ENCODE results near the gene TAF6. TPM values are rescaled to one million over a fixed set of nuclear protein-coding genes. Genes with fewer than 3 reads are reported as not detected.
A peak's percentile ranks its signal among the peaks of the same experiment; 100 is the strongest.

The TAF6 gene
- total RNA-seq (10 to 100 TPM; 44.1 to 73.5 (median 61.3) TPM), total RNA-seq (14.2 to 81.3 (median 38.5) reads per million in 29 experiments)
- 42.1 TPM for total RNA-seq (2013)

GRCh38 chr7:100119072-100119969 lies at the start of gene TAF6, which contains the start of gene CNPY4:
TSS of gene TAF6 (minus strand) at chr7:100119358. CDS start at chr7:100114209, 5,149 bp downstream.
TSS of gene CNPY4 (plus strand) at chr7:100119634. CDS start at chr7:100119745, 111 bp downstream.
- WGBS (ENCODE audit: insufficient coverage) = 0% methylated on average over 35 of the region's 49 CpGs
- no peaks in the 10 kb centered on the region for H3K9me3 Mint-ChIP-seq

GRCh38 chr7:100167912-100168323 lies 48.8 kb upstream of the TAF6 start:
- peak overlapping the region; percentile 65 for H3K27ac ChIP-seq (ENCODE audit: low read length)
- Mint-ChIP-seq H3K27me3 (peaks cover 0 to 22% of the 10 kb centered on the region in 2 donors), H3K27ac (peak overlapping the region; percentile 98), H3K4me3 (peak overlapping the region; percentile 80 to 87 (median 86)), H3K4me1 (peaks cover 69 to 79% (median 77%) of the 10 kb centered on the region in 3 donors), H3K9me3 (no peaks in the 10 kb centered on the region), H3K36me3 (no peaks in the 10 kb centered on the region)
- ATAC-seq (replicated peaks in 1 of 4) = no peak
- no peak for DNase-seq
- peaks cover 57 to 87% of the 10 kb centered on the region in 2 experiments for H3K4me1 ChIP-seq (ENCODE audit: control insufficient read depth in 1 of 2, extremely low read depth in 1 of 2, insufficient read depth in 2 of 2, low read length in 2 of 2)
- ChIA-PET POLR2A (no interaction called here), CTCF (interaction anchor here in 1 of 2 donors (1.0 kb wide), 1 partner anchor 19 kb away, joined by 5 read pairs; the partner anchor contains the start of gene LAMTOR4)
- peaks cover 0 to 48% of the 10 kb centered on the region in 2 experiments for H3K27me3 ChIP-seq (replicated peaks in 1 of 2; ENCODE audit: control insufficient read depth in 2 of 2, extremely low read depth in 1 of 2, insufficient read depth in 2 of 2, low read length in 1 of 2)
- H3K4me3 ChIP-seq (ENCODE audit: control insufficient read depth in 1 of 2, extremely low read depth in 1 of 2, low read length in 1 of 2) = peak overlapping the region; percentile 49 to 51
- WGBS (ENCODE audit: insufficient coverage) = 25% methylated on average over 10 of the region's 11 CpGs
- H3K36me3 ChIP-seq (ENCODE audit: control insufficient read depth in 2 of 2, extremely low read depth in 1 of 2, insufficient read depth in 1 of 2, low read length in 1 of 2) = no peaks in the 10 kb centered on the region
- no peaks in the 10 kb centered on the region for H3K9me3 ChIP-seq

More at GRCh38 chr7:100119072-100119969, at the start of gene TAF6, which contains the start of gene CNPY4:
- peaks cover 9 to 29% of the 10 kb centered on the region in 2 experiments for H3K4me1 ChIP-seq (ENCODE audit: control insufficient read depth in 1 of 2, extremely low read depth in 1 of 2, insufficient read depth in 2 of 2, low read length in 2 of 2)
- ChIA-PET POLR2A (interaction anchor here in 1 of 2 donors (1.2 kb wide), 1 partner anchor 18 kb away, joined by 4 read pairs; the partner anchor contains the start of genes AP4M1 and MCM7), CTCF (interaction anchor here in 1 of 2 donors (0.6 to 1.8 kb wide), 8 partner anchors 12 to 1075 kb away, joined by 3 to 9 read pairs (median 4); partner anchors contain the start of genes AP4M1, MCM7 and TRIM4)
- ATAC-seq (replicated peaks in 1 of 4) = peak; percentile 72 to 79 (median 77)
- Mint-ChIP-seq H3K4me3 (peak within 1 kb of the TSS; percentile 86 to 98 (median 96)), H3K27ac (peak within 1 kb of the TSS; percentile 99), H3K36me3 (peaks cover 8% of the 10 kb centered on the region), H3K4me1 (peaks cover 29 to 37% (median 29%) of the 10 kb centered on the region in 3 donors), H3K27me3 (no peaks in the 10 kb centered on the region)
- H3K27ac ChIP-seq (ENCODE audit: low read length) = peak within 1 kb of the TSS; percentile 98
- no peaks in the 10 kb centered on the region for H3K27me3 ChIP-seq (replicated peaks in 1 of 2; ENCODE audit: control insufficient read depth in 2 of 2, extremely low read depth in 1 of 2, insufficient read depth in 2 of 2, low read length in 1 of 2)
- peaks cover 0 to 12% of the 10 kb centered on the region in 2 donors for H3K36me3 ChIP-seq (ENCODE audit: control insufficient read depth in 2 of 2, extremely low read depth in 1 of 2, insufficient read depth in 1 of 2, low read length in 1 of 2)
- H3K4me3 ChIP-seq (ENCODE audit: control insufficient read depth in 1 of 2, extremely low read depth in 1 of 2, low read length in 1 of 2) = peak within 1 kb of the TSS; percentile 92 to 98
- H3K9me3 ChIP-seq = no peaks in the 10 kb centered on the region
- DNase-seq = peak; percentile 86 to 97 (median 93)

- Mint-ChIP-seq H3K9me3 (no peaks in the 10 kb centered on the region), H3K4me1 (peaks cover 73 to 86% (median 82%) of the 10 kb centered on the region in 3 donors), H3K4me3 (peak overlapping the region; percentile 80 to 87 (median 86)), H3K27ac (peak overlapping the region; percentile 98), H3K36me3 (no peaks in the 10 kb centered on the region), H3K27me3 (peaks cover 0 to 22% of the 10 kb centered on the region in 2 donors)
- 49% methylated on average over 6 of the region's 14 CpGs for WGBS (ENCODE audit: insufficient coverage)
- Histone ChIP-seq H3K4me1 (ENCODE audit: control insufficient read depth in 1 of 2, extremely low read depth in 1 of 2, insufficient read depth in 2 of 2, low read length in 2 of 2) (peaks cover 61 to 93% of the 10 kb centered on the region in 2 experiments), H3K4me3 (ENCODE audit: control insufficient read depth in 1 of 2, extremely low read depth in 1 of 2, low read length in 1 of 2) (peak overlapping the region; percentile 49 to 51), H3K36me3 (ENCODE audit: control insufficient read depth in 2 of 2, extremely low read depth in 1 of 2, insufficient read depth in 1 of 2, low read length in 1 of 2) (no peaks in the 10 kb centered on the region), H3K9me3 (no peaks in the 10 kb centered on the region), H3K27ac (ENCODE audit: low read length) (peak overlapping the region; percentile 65), H3K27me3 (replicated peaks in 1 of 2; ENCODE audit: control insufficient read depth in 2 of 2, extremely low read depth in 1 of 2, insufficient read depth in 2 of 2, low read length in 1 of 2) (peaks cover 0 to 48% of the 10 kb centered on the region in 2 experiments)
- ATAC-seq (replicated peaks in 1 of 4) (no peak), DNase-seq (no peak)
- POLR2A ChIA-PET = interaction anchor here (0.5 to 1.4 kb wide), 2 partner anchors 10 to 20 kb away, joined by 5 to 7 read pairs; no protein-coding TSS in a partner anchor
- CTCF ChIA-PET = interaction anchor here in 1 of 2 donors (0.5 to 1.6 kb wide), 4 partner anchors 17 to 136 kb away, joined by 3 to 5 read pairs (median 4); no protein-coding TSS in a partner anchor
Observed at GRCh38 chr7:100166970-100167911, 48.1 kb upstream of the TAF6 start.

GRCh38 chr7:100166317-100166940 lies 47.3 kb upstream of the TAF6 start:
- peak overlapping the region; percentile 65 for H3K27ac ChIP-seq (ENCODE audit: low read length)
- peak in 16 of 35 experiments; percentile 27 to 60 (median 42) for DNase-seq
- no peaks in the 10 kb centered on the region for H3K36me3 Mint-ChIP-seq
- peak overlapping the region; percentile 10 to 49 for H3K4me3 ChIP-seq (ENCODE audit: control insufficient read depth in 1 of 2, extremely low read depth in 1 of 2, low read length in 1 of 2)
- H3K4me1 ChIP-seq (ENCODE audit: control insufficient read depth in 1 of 2, extremely low read depth in 1 of 2, insufficient read depth in 2 of 2, low read length in 2 of 2) = peaks cover 64 to 88% of the 10 kb centered on the region in 2 experiments
- no peaks in the 10 kb centered on the region for H3K9me3 Mint-ChIP-seq
- ATAC-seq (replicated peaks in 1 of 4) = peak; percentile 63 to 73 (median 67)
- H3K27ac Mint-ChIP-seq = peak overlapping the region; percentile 98
- peak overlapping the region; percentile 80 to 87 (median 86) for H3K4me3 Mint-ChIP-seq
- H3K27me3 Mint-ChIP-seq = peaks cover 0 to 20% of the 10 kb centered on the region in 2 donors
- H3K4me1 Mint-ChIP-seq = peaks cover 73 to 85% (median 85%) of the 10 kb centered on the region in 3 donors
- peaks cover 0 to 45% of the 10 kb centered on the region in 2 experiments for H3K27me3 ChIP-seq (replicated peaks in 1 of 2; ENCODE audit: control insufficient read depth in 2 of 2, extremely low read depth in 1 of 2, insufficient read depth in 2 of 2, low read length in 1 of 2)
- 51% methylated on average over 10 of the region's 16 CpGs for WGBS (ENCODE audit: insufficient coverage)
- POLR2A ChIA-PET = interaction anchor here (0.5 to 1.4 kb wide), 3 partner anchors 10 to 27 kb away, joined by 5 to 7 read pairs (median 5); no protein-coding TSS in a partner anchor
- CTCF ChIA-PET = interaction anchor here in 1 of 2 donors (0.5 to 1.6 kb wide), 4 partner anchors 16 to 135 kb away, joined by 3 to 5 read pairs (median 4); no protein-coding TSS in a partner anchor
- H3K36me3 ChIP-seq (ENCODE audit: control insufficient read depth in 2 of 2, extremely low read depth in 1 of 2, insufficient read depth in 1 of 2, low read length in 1 of 2) = no peaks in the 10 kb centered on the region
- no peaks in the 10 kb centered on the region for H3K9me3 ChIP-seq

- WGBS (ENCODE audit: insufficient coverage) = 89% methylated on average over 1 of the region's 5 CpGs
- Histone ChIP-seq H3K27me3 (replicated peaks in 1 of 2; ENCODE audit: control insufficient read depth in 2 of 2, extremely low read depth in 1 of 2, insufficient read depth in 2 of 2, low read length in 1 of 2) (peaks cover 0 to 23% of the 10 kb centered on the region in 2 experiments), H3K4me1 (ENCODE audit: control insufficient read depth in 1 of 2, extremely low read depth in 1 of 2, insufficient read depth in 2 of 2, low read length in 2 of 2) (peaks cover 56 to 77% of the 10 kb centered on the region in 2 experiments), H3K36me3 (ENCODE audit: control insufficient read depth in 2 of 2, extremely low read depth in 1 of 2, insufficient read depth in 1 of 2, low read length in 1 of 2) (no peaks in the 10 kb centered on the region), H3K9me3 (no peaks in the 10 kb centered on the region), H3K27ac (ENCODE audit: low read length) (peak overlapping the region; percentile 56), H3K4me3 (ENCODE audit: control insufficient read depth in 1 of 2, extremely low read depth in 1 of 2, low read length in 1 of 2) (peak overlapping the region in 1 of 2 donors; percentile 23)
- ChIA-PET POLR2A (interaction anchor here (0.6 to 0.7 kb wide), 3 partner anchors 29 to 265 kb away, joined by 5 to 10 read pairs (median 7); no protein-coding TSS in a partner anchor), CTCF (interaction anchor here (0.7 to 0.9 kb wide), 2 partner anchors 15 to 107 kb away, joined by 4 read pairs; partner anchors contain the start of gene LAMTOR4 (in 1 of the 2))
- Mint-ChIP-seq H3K36me3 (no peaks in the 10 kb centered on the region), H3K9me3 (no peaks in the 10 kb centered on the region), H3K4me3 (peak overlapping the region; percentile 6 to 69 (median 58)), H3K27ac (peak overlapping the region; percentile 98), H3K4me1 (peaks cover 57 to 83% (median 76%) of the 10 kb centered on the region in 3 donors), H3K27me3 (peaks cover 0 to 16% of the 10 kb centered on the region in 2 donors)
- DNase-seq = no peak
- no peak for ATAC-seq (replicated peaks in 1 of 4)
Observed at GRCh38 chr7:100163871-100164270, 44.7 kb upstream of the TAF6 start.

Measured in T-cell (primary cell).